ENCODE results near the gene HSPB9. TPM values are rescaled to one million over a fixed set of nuclear protein-coding genes. Genes with fewer than 3 reads are reported as not detected.

The HSPB9 gene
- total and polyA plus RNA-seq, 10 of the 15 experiments (the other 5 are each of a cell fraction or from before 2014, with no cell fraction given) = 0.04 to 0.40 (median 0.11) TPM; not detected in 7

DNA sequence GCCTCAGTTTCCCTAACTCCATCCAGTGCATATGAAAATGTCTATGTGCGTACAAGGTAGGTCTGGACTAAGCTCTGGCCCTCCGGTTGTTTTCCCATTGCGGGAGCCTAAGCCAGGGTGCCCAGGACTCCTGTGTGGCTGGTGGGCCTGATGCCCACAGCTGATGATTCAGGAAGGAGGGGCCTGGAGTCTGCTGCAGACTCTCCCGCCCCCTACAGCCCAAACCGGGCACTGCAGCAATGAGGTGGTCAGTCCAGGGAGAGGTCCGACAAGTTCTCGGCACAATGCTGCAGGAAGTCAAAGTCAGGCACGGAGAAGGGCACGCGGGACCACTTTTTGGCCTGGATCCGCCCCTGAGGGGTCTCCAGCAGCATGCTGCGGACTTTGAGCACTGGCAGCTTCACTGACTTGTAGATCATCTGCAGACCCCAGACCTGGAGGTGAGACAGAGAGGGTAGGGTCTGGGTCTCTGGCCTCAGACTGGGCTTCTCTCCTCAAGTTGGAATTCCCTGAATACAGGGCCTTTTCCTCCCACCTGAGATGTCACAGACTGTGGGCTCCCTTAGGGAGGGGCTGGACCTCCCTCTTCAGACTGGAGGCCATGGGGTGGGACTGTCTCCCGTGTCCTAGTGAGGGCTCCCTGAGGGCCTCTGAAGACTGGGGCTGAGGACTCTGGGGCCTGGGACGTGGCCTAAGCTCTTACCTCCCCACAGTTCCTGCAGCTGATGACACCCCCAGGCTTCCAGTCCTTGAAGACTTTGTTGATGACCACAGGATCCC, 20.9 kb upstream of the HSPB9 start:
- WGBS (ENCODE audit: insufficient coverage, insufficient replicate concordance, low lambda C conversion rate, missing lambda C conversion rate) = 61% methylated on average over 14 of the region's 14 CpGs

More for the DNA sequence above, 20.9 kb upstream of the HSPB9 start:
- H3K27ac ChIP-seq (ENCODE audit: control insufficient read depth, insufficient read depth) = no peak overlapping the region
- H3K9ac ChIP-seq (ENCODE audit: control insufficient read depth, insufficient read depth, low read length) = no peak overlapping the region
- in situ Hi-C loops (cut with MboI) (no loop called here), intact Hi-C loops (cut with micrococcal nuclease; ENCODE audit: unreplicated experiment) (loop anchor here (5.0 kb wide), 2 partner anchors 34 to 74 kb away; no protein-coding TSS in a partner anchor)
- 0 out of 2 replicates have a peak, but pooled peaks cover 3% of the 10 kb centered on the region for H4K20me1 ChIP-seq (ENCODE audit: control insufficient read depth, insufficient read depth)
- no peaks in the 10 kb centered on the region for H3K9me3 ChIP-seq (replicated peaks; ENCODE audit: control insufficient read depth, insufficient read depth, low read length)
- ChIA-PET SMC1A (ENCODE audit: uncharacterized antibody, unreplicated experiment) (interaction anchor here (0.7 to 1.3 kb wide), 4 partner anchors 18 to 89 kb away, joined by 3 to 4 read pairs (median 3); no protein-coding TSS in a partner anchor), CTCF (interaction anchor here (0.5 to 2.6 kb wide), 28 partner anchors 10 to 305 kb away, joined by 3 to 29 read pairs (median 4); partner anchors contain the start of genes CNP, DHX58, DNAJC7 and KCNH4), RAD21 (ENCODE audit: unreplicated experiment) (interaction anchor here (0.5 to 2.1 kb wide), 10 partner anchors 9 to 577 kb away, joined by 3 to 6 read pairs (median 4); partner anchors contain the start of genes CNP, DHX58 and DNAJC7), POLR2A (no interaction called here)
- 0 out of 4 replicates have a peak, but pooled peaks cover 0 to 2% of the 10 kb centered on the region in 2 experiments for H3K36me3 ChIP-seq (ENCODE audit: control insufficient read depth in 2 of 2, insufficient read depth in 2 of 2, low read length in 1 of 2)
- H3K4me3 ChIP-seq = no peak overlapping the region
- ATAC-seq (peak; percentile 87), FAIRE-seq (peak; percentile 56), DNase-seq (ENCODE audit: low read depth, low spot score) (no peak)
- TF ChIP-seq SMC3 (IDR thresholded peaks at IDR 0.05; ENCODE audit: borderline replicate concordance, low read length) (peak; percentile 70), RAD21 (IDR thresholded peaks at IDR 0.05; ENCODE audit: insufficient read depth, low read depth, low read length) (peak; percentile 81), POLR2A (IDR thresholded peaks at IDR 0.05; ENCODE audit: low read depth, low read length) (peak; percentile 36; the same call in 1 of the 2 replicates), HCFC1 (IDR thresholded peaks at IDR 0.05; ENCODE audit: low read length) (no peak), SMARCA5 (IDR thresholded peaks at IDR 0.05) (peak; percentile 33; the same call in 1 of the 2 replicates), SREBF1 (IDR thresholded peaks at IDR 0.05; ENCODE audit: low read length) (no peak), YY1 (IDR thresholded peaks at IDR 0.05; ENCODE audit: low read depth, low read length) (0 out of 2 replicates have a peak, but pooled peaks have one; percentile 37), KDM1A (IDR thresholded peaks at IDR 0.05; ENCODE audit: borderline replicate concordance) (no peak), EZH2 (IDR thresholded peaks at IDR 0.05; ENCODE audit: borderline replicate concordance, control insufficient read depth, low read depth, low read length) (no peak)
- TF ChIP-seq, protein P1, sequence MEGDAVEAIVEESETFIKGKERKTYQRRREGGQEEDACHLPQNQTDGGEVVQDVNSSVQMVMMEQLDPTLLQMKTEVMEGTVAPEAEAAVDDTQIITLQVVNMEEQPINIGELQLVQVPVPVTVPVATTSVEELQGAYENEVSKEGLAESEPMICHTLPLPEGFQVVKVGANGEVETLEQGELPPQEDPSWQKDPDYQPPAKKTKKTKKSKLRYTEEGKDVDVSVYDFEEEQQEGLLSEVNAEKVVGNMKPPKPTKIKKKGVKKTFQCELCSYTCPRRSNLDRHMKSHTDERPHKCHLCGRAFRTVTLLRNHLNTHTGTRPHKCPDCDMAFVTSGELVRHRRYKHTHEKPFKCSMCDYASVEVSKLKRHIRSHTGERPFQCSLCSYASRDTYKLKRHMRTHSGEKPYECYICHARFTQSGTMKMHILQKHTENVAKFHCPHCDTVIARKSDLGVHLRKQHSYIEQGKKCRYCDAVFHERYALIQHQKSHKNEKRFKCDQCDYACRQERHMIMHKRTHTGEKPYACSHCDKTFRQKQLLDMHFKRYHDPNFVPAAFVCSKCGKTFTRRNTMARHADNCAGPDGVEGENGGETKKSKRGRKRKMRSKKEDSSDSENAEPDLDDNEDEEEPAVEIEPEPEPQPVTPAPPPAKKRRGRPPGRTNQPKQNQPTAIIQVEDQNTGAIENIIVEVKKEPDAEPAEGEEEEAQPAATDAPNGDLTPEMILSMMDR (IDR thresholded peaks at IDR 0.05 in 2 of 3, conservative IDR thresholded peaks at IDR 0.05 in 1 of 3; ENCODE audit: control insufficient read depth in 2 of 3, extremely low read depth in 1 of 3, insufficient read depth in 1 of 3, low read depth in 3 of 3, low read length in 3 of 3) = peak; percentile 84 to 92 (median 92)
- no peaks in the 10 kb centered on the region for H3K79me2 ChIP-seq (ENCODE audit: control insufficient read depth, insufficient read depth, low read length)
- peaks cover 5% of the 10 kb centered on the region for H3K4me1 ChIP-seq (ENCODE audit: control insufficient read depth, insufficient read depth, low read length)
- peaks cover 1 to 6% of the 10 kb centered on the region in 2 experiments; a peak in 1 of 4 replicates for H3K27me3 ChIP-seq (replicated peaks in 1 of 2; ENCODE audit: control insufficient read depth in 2 of 2, insufficient read depth in 2 of 2, low read length in 1 of 2)
- H3K4me2 ChIP-seq (ENCODE audit: control insufficient read depth, insufficient read depth) = no peak overlapping the region
- H2AFZ ChIP-seq (ENCODE audit: control insufficient read depth, low read depth, low read length) = no peak overlapping the region
- TSS peak; percentile 60 for BruUV-seq (replicated peaks)
